SK-N-SH treated with all-trans-retinoic acid at 6 μM for 48 hours (cell line): ENCODE measurements around the gene VPS35L.

Source experiments
- ATAC-seq: fragments of 200-7000 bp; cut with Tn5 transposase; 3 replicates; pipeline ENCODE4 v1.9.1; 2020; ENCODE audit warnings: mild to moderate bottlenecking, moderate library complexity
- BACH2 ChIP-seq: fragments of 250-450 bp; sonication (Bioruptor Pico); IDR thresholded peaks from 2 replicates; pipeline ENCODE4 v1.9.0; 2021; ENCODE audit warnings: mild to moderate bottlenecking, borderline replicate concordance
- CSDC2 ChIP-seq: fragments of 250-450 bp; sonication (Bioruptor Pico); IDR thresholded peaks from 2 replicates; pipeline ENCODE4 v1.5.0; 2020; ENCODE audit warnings: mild to moderate bottlenecking, moderate library complexity
- ESRRG ChIP-seq: fragments of 250-450 bp; sonication (Bioruptor Pico); IDR thresholded peaks from 2 replicates; pipeline ENCODE4 v1.6.1; 2021; ENCODE audit warnings: mild to moderate bottlenecking
- GLIS3 ChIP-seq: fragments of 250-450 bp; sonication (Bioruptor Pico); IDR thresholded peaks from 2 replicates; pipeline ENCODE4 v1.5.0; 2020; ENCODE audit warnings: mild to moderate bottlenecking, moderate library complexity
- ISL1 ChIP-seq: fragments of 250-450 bp; sonication (Bioruptor Pico); IDR thresholded peaks from 2 replicates; pipeline ENCODE4 v2.1.2; 2022; ENCODE audit warnings: mild to moderate bottlenecking, moderate library complexity
- OSR1 ChIP-seq: fragments of 250-450 bp; sonication (Bioruptor Pico); IDR thresholded peaks from 2 replicates; pipeline ENCODE4 v1.8.0; 2022; ENCODE audit warnings: moderate library complexity, mild to moderate bottlenecking, inconsistent platforms
- POU6F1 ChIP-seq: fragments of 250-450 bp; sonication (Bioruptor Pico); IDR thresholded peaks from 2 replicates; pipeline ENCODE4 v1.8.0; 2021; ENCODE audit warnings: low read depth, mild to moderate bottlenecking, moderate library complexity, borderline replicate concordance
- PPARA ChIP-seq: fragments of 250-450 bp; sonication (Bioruptor Pico); IDR thresholded peaks from 2 replicates; pipeline ENCODE4 v1.5.0; 2020; ENCODE audit warnings: mild to moderate bottlenecking, borderline replicate concordance
- RARB ChIP-seq: fragments of 250-450 bp; sonication (Bioruptor Pico); IDR thresholded peaks from 2 replicates; pipeline ENCODE4 v1.8.0; 2021; ENCODE audit warnings: mild to moderate bottlenecking, moderate library complexity
- SNAI2 ChIP-seq: fragments of 250-450 bp; sonication (Bioruptor Pico); IDR thresholded peaks from 2 replicates; pipeline ENCODE4 v1.5.0; 2020; ENCODE audit warnings: mild to moderate bottlenecking, moderate library complexity
- TCF4 ChIP-seq: fragments of 250-450 bp; sonication (Bioruptor Pico); IDR thresholded peaks from 2 replicates; pipeline ENCODE4 v1.8.0; 2021; ENCODE audit warnings: mild to moderate bottlenecking, moderate library complexity, borderline replicate concordance
- ZC3H10 ChIP-seq: fragments of 250-450 bp; sonication (Bioruptor Pico); IDR thresholded peaks from 2 replicates; pipeline ENCODE4 v1.5.1; 2021; ENCODE audit warnings: mild to moderate bottlenecking, moderate library complexity
- ZFP3 ChIP-seq: fragments of 250-450 bp; sonication (Bioruptor Pico); IDR thresholded peaks from 2 replicates; pipeline ENCODE4 v1.5.0; 2020; ENCODE audit warnings: mild to moderate bottlenecking, moderate library complexity
- ZFP30 ChIP-seq: fragments of 450-650 bp; formaldehyde crosslinking; IDR thresholded peaks from 2 replicates; pipeline ENCODE4 v1.5.0; 2022; ENCODE audit warnings: mild to moderate bottlenecking, moderate library complexity
- ZNF565 ChIP-seq: fragments of 450-650 bp; formaldehyde crosslinking; conservative IDR thresholded peaks from 2 replicates; pipeline ENCODE4 v1.5.0; 2020; ENCODE audit warnings: low read depth, mild to moderate bottlenecking, moderate library complexity
- ZNF70 ChIP-seq: fragments of 450-650 bp; formaldehyde crosslinking; IDR thresholded peaks from 2 replicates; pipeline ENCODE4 v1.5.0; 2020; ENCODE audit warnings: mild to moderate bottlenecking, moderate library complexity
- TF ChIP-seq, protein P1 (sequence below): fragments of 250-450 bp; sonication (Bioruptor Pico); IDR thresholded peaks from 2 replicates; pipeline ENCODE4 v1.5.1; 2021; ENCODE audit warnings: mild to moderate bottlenecking, moderate library complexity
- TF ChIP-seq, protein P2 (sequence below): fragments of 250-450 bp; sonication (Bioruptor Pico); IDR thresholded peaks from 2 replicates; pipeline ENCODE4 v1.8.0; 2020; ENCODE audit warnings: mild to moderate bottlenecking, moderate library complexity, borderline replicate concordance
- TF ChIP-seq, protein P3 (sequence below): fragments of 250-450 bp; sonication (Bioruptor Pico); IDR thresholded peaks from 2 replicates; pipeline ENCODE4 v1.5.0; 2020; ENCODE audit warnings: mild to moderate bottlenecking, moderate library complexity

The VPS35L gene

GRCh38 chr16:19528666-19529065, 26.8 kb upstream of the VPS35L start (continued):
- TF ChIP-seq, protein P1, sequence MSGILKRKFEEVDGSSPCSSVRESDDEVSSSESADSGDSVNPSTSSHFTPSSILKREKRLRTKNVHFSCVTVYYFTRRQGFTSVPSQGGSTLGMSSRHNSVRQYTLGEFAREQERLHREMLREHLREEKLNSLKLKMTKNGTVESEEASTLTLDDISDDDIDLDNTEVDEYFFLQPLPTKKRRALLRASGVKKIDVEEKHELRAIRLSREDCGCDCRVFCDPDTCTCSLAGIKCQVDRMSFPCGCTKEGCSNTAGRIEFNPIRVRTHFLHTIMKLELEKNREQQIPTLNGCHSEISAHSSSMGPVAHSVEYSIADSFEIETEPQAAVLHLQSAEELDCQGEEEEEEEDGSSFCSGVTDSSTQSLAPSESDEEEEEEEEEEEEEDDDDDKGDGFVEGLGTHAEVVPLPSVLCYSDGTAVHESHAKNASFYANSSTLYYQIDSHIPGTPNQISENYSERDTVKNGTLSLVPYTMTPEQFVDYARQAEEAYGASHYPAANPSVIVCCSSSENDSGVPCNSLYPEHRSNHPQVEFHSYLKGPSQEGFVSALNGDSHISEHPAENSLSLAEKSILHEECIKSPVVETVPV (CRISPR knock-in tag): no peak
- TF ChIP-seq, protein P2, sequence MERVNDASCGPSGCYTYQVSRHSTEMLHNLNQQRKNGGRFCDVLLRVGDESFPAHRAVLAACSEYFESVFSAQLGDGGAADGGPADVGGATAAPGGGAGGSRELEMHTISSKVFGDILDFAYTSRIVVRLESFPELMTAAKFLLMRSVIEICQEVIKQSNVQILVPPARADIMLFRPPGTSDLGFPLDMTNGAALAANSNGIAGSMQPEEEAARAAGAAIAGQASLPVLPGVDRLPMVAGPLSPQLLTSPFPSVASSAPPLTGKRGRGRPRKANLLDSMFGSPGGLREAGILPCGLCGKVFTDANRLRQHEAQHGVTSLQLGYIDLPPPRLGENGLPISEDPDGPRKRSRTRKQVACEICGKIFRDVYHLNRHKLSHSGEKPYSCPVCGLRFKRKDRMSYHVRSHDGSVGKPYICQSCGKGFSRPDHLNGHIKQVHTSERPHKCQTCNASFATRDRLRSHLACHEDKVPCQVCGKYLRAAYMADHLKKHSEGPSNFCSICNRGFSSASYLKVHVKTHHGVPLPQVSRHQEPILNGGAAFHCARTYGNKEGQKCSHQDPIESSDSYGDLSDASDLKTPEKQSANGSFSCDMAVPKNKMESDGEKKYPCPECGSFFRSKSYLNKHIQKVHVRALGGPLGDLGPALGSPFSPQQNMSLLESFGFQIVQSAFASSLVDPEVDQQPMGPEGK: no peak

DNA sequence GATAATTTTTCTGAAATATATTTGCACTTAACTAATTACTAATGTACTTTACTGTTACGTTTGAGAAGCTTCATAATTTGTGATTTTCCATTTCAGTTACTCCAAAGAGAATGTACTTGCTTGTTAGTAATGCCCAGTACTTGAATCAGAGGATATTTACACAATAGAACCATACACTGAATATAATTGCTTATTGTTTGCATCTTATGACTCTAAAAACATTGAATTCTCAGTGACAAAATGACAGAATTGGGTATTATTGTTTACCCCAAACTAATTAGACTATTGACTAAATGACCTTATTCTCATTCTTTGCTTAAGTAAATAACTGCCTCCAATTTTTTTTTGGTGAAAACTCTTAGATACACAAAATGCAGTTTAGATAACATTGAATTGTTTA, 22.9 kb upstream of the VPS35L start:
- no peak for TF ChIP-seq ISL1 (CRISPR knock-in tag)
- no peak for TF ChIP-seq SNAI2
- no peak for TF ChIP-seq CSDC2 (CRISPR knock-in tag)
- TF ChIP-seq ZNF565: no peak
- TF ChIP-seq GLIS3 (CRISPR knock-in tag): no peak
- no peak for TF ChIP-seq ZFP3
- TF ChIP-seq ZNF70 (CRISPR knock-in tag): no peak
- no peak for TF ChIP-seq OSR1
- TF ChIP-seq PPARA (CRISPR knock-in tag): no peak
- TF ChIP-seq BACH2 (CRISPR knock-in tag): no peak
- TF ChIP-seq, protein P1 (CRISPR knock-in tag): no peak
- no peak for TF ChIP-seq POU6F1 (CRISPR knock-in tag)
- no peak for ATAC-seq

GRCh38 chr16:19540241-19540970, 15.1 kb upstream of the VPS35L start:
- TF ChIP-seq ZFP30 (no peak), RARB (CRISPR knock-in tag) (no peak), ZNF565 (no peak), OSR1 (no peak), GLIS3 (CRISPR knock-in tag) (no peak), PPARA (CRISPR knock-in tag) (no peak), TCF4 (CRISPR knock-in tag) (no peak), BACH2 (CRISPR knock-in tag) (no peak), SNAI2 (no peak), ZC3H10 (CRISPR knock-in tag) (no peak), ESRRG (CRISPR knock-in tag) (no peak), CSDC2 (CRISPR knock-in tag) (no peak), ISL1 (CRISPR knock-in tag) (no peak)
- TF ChIP-seq, protein P3, sequence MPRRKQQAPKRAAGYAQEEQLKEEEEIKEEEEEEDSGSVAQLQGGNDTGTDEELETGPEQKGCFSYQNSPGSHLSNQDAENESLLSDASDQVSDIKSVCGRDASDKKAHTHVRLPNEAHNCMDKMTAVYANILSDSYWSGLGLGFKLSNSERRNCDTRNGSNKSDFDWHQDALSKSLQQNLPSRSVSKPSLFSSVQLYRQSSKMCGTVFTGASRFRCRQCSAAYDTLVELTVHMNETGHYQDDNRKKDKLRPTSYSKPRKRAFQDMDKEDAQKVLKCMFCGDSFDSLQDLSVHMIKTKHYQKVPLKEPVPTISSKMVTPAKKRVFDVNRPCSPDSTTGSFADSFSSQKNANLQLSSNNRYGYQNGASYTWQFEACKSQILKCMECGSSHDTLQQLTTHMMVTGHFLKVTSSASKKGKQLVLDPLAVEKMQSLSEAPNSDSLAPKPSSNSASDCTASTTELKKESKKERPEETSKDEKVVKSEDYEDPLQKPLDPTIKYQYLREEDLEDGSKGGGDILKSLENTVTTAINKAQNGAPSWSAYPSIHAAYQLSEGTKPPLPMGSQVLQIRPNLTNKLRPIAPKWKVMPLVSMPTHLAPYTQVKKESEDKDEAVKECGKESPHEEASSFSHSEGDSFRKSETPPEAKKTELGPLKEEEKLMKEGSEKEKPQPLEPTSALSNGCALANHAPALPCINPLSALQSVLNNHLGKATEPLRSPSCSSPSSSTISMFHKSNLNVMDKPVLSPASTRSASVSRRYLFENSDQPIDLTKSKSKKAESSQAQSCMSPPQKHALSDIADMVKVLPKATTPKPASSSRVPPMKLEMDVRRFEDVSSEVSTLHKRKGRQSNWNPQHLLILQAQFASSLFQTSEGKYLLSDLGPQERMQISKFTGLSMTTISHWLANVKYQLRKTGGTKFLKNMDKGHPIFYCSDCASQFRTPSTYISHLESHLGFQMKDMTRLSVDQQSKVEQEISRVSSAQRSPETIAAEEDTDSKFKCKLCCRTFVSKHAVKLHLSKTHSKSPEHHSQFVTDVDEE (CRISPR knock-in tag): no peak
- no peak for ATAC-seq
